GM06990 (cell line): ENCODE data around the gene DNAJC11.
A peak's percentile ranks its signal among the peaks of the same experiment; 100 is the strongest.

Experiments used
- DNase-seq: peaks from one replicate; pipeline ENCODE4 v3.0.0-alpha.2; 2011; ENCODE audit not compliant: insufficient read length; ENCODE audit errors: extremely low read depth
- H3K27me3 ChIP-seq: replicated peaks from 2 replicates; pipeline ENCODE4 v1.6.0; 2011; ENCODE audit warnings: low read length; ENCODE audit not compliant: control insufficient read depth, insufficient read depth
- H3K36me3 ChIP-seq: 2 replicates; pipeline ENCODE4 v1.5.1; 2011; ENCODE audit warnings: low read length; ENCODE audit not compliant: control insufficient read depth, insufficient read depth
- H3K4me3 ChIP-seq: replicated peaks from 2 replicates; pipeline ENCODE4 v1.5.1; 2011; ENCODE audit warnings: low read depth, mild to moderate bottlenecking, control low read depth, low read length
- TF ChIP-seq, protein P1 (sequence below): IDR thresholded peaks from 2 replicates; pipeline ENCODE4 v1.5.1; 2011; ENCODE audit warnings: low read length, control low read depth, mild to moderate bottlenecking, inconsistent platforms; ENCODE audit not compliant: insufficient read depth, poor library complexity, severe bottlenecking

The DNAJC11 gene

DNA sequence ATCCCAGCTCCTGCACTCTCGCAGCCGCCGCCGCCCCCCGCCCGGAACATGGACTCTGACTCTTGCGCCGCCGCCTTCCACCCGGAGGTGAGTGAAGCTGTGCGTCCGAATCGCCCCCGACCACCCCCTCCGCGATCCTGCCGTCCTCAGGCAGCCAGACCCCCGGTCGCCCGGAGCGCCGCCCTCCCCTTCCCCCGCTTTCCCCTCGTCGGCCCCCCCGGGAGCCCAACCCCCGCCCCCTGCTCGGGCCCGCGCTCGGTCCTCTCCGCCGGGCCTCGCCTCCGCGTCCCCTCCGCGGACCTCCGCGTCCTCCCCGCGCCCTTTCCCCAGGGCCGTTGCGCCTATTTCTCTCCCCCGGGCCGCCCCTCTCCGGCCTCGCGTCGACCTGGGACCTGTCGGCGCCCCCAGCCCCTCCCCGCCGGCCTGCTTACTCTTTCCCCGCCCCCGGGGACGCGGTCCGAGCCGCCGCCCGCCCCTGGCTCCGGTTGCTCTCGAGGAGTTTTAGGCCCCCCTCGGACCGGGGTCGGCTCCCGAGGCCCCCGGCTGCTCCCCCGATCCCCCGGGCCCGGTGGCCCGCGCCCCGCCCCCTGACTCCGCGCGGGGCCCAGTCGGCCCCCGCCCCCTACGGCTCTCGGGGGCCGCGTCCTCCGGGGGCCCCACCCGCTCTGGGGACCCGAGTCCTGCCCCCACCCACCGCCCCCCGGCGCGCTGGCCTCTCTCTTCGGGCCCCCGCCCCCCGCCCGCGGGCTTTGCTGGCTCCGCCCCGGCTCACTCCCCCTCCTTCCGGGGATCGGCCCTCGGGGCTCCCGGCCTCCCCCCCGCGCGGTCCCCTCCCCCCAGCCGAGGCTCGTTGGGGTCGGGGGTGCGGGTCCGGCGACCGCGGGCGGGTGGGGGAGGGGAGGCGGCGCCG lies 87.3 kb downstream of the DNAJC11 start:
- Histone ChIP-seq H3K36me3 (no peaks in the 10 kb centered on the region; the same call in 1 of the 2 replicates), H3K27me3 (no peaks in the 10 kb centered on the region), H3K4me3 (peak overlapping the region; percentile 74)
- no peak for DNase-seq
- TF ChIP-seq, protein P1, sequence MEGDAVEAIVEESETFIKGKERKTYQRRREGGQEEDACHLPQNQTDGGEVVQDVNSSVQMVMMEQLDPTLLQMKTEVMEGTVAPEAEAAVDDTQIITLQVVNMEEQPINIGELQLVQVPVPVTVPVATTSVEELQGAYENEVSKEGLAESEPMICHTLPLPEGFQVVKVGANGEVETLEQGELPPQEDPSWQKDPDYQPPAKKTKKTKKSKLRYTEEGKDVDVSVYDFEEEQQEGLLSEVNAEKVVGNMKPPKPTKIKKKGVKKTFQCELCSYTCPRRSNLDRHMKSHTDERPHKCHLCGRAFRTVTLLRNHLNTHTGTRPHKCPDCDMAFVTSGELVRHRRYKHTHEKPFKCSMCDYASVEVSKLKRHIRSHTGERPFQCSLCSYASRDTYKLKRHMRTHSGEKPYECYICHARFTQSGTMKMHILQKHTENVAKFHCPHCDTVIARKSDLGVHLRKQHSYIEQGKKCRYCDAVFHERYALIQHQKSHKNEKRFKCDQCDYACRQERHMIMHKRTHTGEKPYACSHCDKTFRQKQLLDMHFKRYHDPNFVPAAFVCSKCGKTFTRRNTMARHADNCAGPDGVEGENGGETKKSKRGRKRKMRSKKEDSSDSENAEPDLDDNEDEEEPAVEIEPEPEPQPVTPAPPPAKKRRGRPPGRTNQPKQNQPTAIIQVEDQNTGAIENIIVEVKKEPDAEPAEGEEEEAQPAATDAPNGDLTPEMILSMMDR = no peak

DNA sequence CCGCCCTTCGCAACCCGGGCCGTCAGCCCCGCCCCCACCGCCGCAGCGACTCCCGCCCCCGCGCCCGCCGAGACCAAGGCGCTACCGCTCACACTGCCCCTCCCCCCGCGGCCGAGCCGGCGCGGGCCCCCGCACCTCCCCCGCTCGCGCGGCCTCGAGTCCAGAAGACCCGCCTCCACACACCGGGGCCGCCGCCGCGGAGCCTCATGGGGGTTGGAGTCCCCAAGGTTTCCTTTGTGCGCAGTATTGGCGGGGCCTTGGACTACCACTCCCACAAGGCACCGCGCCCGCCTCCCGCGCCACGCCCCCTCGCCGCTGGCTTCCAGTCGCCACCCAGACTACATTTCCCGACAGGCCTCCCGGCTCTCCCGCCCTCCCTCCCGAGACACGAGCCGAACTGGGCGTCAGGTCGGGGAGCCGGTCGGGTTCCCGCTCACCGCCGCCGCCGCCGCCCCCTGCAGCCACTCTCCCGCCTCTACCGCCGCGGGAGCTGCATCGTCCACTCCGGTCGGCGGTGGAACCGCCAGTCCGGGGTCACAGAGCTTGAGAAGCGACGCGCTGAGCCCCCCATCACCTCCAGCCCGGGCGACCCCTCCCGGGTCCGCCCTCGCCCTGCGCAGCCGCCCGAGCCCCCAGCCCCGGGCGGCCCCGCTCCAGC lies 88.1 kb downstream of the DNAJC11 start, which contains the start of gene PHF13:
Gene PHF13 (plus strand): TSS at position 371 of the 658 bp plus-strand sequence. CDS start 336 bp downstream, outside the sequence.
- peak; percentile 100 for DNase-seq

DNA sequence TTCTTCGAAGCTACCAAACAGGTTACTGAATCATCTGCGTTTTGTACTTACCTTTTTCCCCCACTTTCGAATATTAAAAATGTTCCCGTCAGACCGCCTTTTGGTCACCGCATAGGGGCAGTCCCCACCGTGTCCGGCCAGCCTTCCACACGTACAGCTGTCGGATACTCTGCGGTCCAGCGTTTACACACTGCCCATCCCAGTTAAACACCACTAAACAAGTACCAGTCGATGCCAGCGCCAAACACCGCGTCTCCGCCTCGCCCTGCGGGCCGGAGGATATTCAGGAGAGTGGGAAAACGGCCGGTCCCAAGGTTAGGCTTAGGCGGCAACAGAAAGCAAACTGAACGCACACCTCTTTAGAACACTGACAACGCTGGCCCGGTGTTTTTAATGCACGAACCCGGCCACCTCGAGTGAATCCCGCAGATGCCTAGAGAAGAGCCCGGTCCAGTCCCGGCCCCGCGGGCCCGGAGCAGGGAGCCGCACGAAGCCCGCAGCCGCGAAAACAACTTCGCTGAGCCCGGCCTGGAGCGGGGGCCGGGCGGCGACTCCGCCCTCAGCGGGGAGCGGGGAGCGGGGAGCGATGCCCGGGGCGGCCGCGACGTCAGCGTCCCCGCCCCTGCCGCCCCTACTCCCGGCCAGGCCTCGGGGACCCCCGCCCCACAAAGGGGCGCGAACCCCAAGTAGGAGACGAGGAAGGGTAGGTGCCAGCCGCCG lies 88.8 kb downstream of the DNAJC11 start:
- Histone ChIP-seq H3K27me3 (no peaks in the 10 kb centered on the region), H3K36me3 (no peaks in the 10 kb centered on the region; the same call in 1 of the 2 replicates), H3K4me3 (peak overlapping the region; percentile 64)
- no peak for DNase-seq
- TF ChIP-seq, protein P1 = no peak

More for the DNA sequence above, 88.1 kb downstream of the DNAJC11 start, which contains the start of gene PHF13:
- TF ChIP-seq, protein P1 = no peak
- Histone ChIP-seq H3K4me3 (peak within 1 kb of the TSS; percentile 74), H3K27me3 (no peaks in the 10 kb centered on the region), H3K36me3 (no peaks in the 10 kb centered on the region; the same call in 1 of the 2 replicates)

DNA sequence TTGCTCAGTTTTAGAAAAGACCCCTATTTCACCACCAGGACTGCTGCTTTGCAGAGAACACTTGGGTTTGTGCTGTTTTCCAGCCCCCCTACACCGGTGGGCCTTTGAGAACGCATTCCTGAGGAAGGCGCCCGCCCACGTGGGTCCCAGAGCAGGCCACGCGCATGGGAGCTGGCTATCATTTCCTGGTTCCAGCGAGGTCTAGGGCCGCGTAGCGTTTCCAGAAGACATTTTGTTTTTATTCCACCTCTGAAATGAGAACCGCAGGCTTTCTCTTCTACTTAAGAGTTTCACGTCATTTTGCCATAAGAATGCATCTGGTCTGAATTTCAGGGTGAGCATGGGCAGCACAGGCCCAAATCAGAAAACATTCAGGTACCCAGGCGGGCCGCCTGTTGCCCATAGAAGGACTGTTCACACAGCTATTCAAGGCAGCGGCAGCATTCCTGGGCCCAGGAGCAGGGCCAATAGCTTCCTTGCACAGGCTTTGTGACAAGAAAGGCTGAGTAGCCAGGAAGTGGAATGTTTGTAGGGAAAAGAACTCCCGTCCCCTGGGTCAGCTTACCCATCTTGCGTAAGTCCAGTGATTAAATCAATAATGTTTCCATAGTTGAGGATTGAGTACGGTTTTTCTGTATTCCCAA lies 97.6 kb downstream of the DNAJC11 start:
- peaks cover 2% of the 10 kb centered on the region for H3K36me3 ChIP-seq
- no peak for DNase-seq
- H3K4me3 ChIP-seq = peak overlapping the region; percentile 86
- TF ChIP-seq, protein P1 = no peak
- H3K27me3 ChIP-seq = no peaks in the 10 kb centered on the region

DNA sequence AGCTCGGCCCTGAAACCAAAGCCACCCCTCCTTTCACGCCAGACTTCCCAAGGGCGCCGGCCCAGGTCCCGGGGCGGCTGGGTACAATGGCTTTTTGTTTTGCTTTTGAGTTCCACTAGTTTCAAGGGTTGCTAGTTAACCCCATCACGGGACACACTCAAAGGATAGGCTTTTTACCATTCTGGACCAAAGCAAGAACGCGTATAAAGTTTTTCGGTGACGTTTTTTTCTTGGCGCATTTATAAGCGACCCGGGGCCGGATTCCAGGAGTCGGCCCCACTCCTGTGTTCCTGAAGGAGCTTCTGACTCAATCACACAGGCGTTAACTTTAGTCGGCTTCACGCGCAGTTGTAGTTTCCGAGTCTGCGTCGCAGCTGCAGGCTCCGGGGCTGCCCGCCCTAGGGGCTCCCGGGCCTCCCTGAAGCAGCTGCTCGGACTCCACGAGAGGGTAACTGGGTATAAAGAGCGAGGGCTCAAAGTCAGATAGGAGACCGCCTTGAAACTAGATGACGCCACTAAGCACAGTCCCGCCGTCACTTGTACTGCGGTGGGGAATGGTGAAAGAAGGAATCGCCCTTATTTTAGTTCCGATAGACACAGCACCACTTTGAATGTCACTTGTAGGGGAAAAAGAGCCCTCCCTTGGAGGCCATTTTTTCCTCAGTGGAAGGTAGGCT lies 98.2 kb downstream of the DNAJC11 start:
- peak overlapping the region; percentile 86 for H3K4me3 ChIP-seq
- no peaks in the 10 kb centered on the region for H3K27me3 ChIP-seq
- TF ChIP-seq, protein P1 = no peak
- peaks cover 2% of the 10 kb centered on the region for H3K36me3 ChIP-seq
- peak; percentile 67 for DNase-seq
